ENCODE results near the gene PIGC.
"Not testable (repeated sequence)": the region's sequence is repeated elsewhere in the genome, so short reads cannot be mapped to it uniquely, and the experiment has no call there.

The PIGC gene

GRCh38 chr1:172465617-172466016 lies 21.7 kb upstream of the PIGC start:
- no peak for DNase-seq

- no peak for DNase-seq
These were observed 17.0 kb upstream of the PIGC start for GRCh38 chr1:172460887-172461315.

- DNase-seq: no peak
These were observed 16.3 kb upstream of the PIGC start for GRCh38 chr1:172460177-172460576.

- no peak for DNase-seq
These were observed 13.7 kb upstream of the PIGC start for GRCh38 chr1:172457479-172458130.

- DNase-seq: no peak
These were observed 12.5 kb upstream of the PIGC start for GRCh38 chr1:172456344-172456769.

- no peak for DNase-seq
These were observed 11.6 kb upstream of the PIGC start for GRCh38 chr1:172455451-172455850.

GRCh38 chr1:172453607-172454006 lies 9.7 kb upstream of the PIGC start:
- no peak for DNase-seq

GRCh38 chr1:172453153-172453545 lies 9.3 kb upstream of the PIGC start:
- DNase-seq: no peak

GRCh38 chr1:172452536-172453152 lies 8.8 kb upstream of the PIGC start:
- no peak for DNase-seq

- no peak for DNase-seq
These were observed 7.2 kb upstream of the PIGC start for GRCh38 chr1:172451002-172451443.

GRCh38 chr1:172450524-172450885 lies 6.6 kb upstream of the PIGC start:
- DNase-seq: no peak

- DNase-seq: peak; percentile 58
These were observed 6.0 kb upstream of the PIGC start for GRCh38 chr1:172449585-172450523.

GRCh38 chr1:172448995-172449584 lies 5.2 kb upstream of the PIGC start:
- no peak for DNase-seq

GRCh38 chr1:172447641-172448040 lies 3.8 kb upstream of the PIGC start:
- no peak for DNase-seq

- no peak for DNase-seq
These were observed 2.7 kb upstream of the PIGC start for GRCh38 chr1:172446547-172446946.

- DNase-seq: no peak
These were observed 865 bp downstream of the PIGC start for GRCh38 chr1:172442843-172443565.

- DNase-seq: no peak
These were observed 1.5 kb downstream of the PIGC start for GRCh38 chr1:172442404-172442803.

GRCh38 chr1:172437183-172437582 lies 6.7 kb downstream of the PIGC start:
- not testable (repeated sequence) for DNase-seq

- no peak for DNase-seq
These were observed 12.1 kb downstream of the PIGC start for GRCh38 chr1:172431721-172432192.

- DNase-seq: no peak
These were observed 12.7 kb downstream of the PIGC start for GRCh38 chr1:172431204-172431603.

GRCh38 chr1:172430128-172430454 lies 13.8 kb downstream of the PIGC start:
- DNase-seq: no peak

GRCh38 chr1:172429331-172430127 lies 14.3 kb downstream of the PIGC start:
- DNase-seq: no peak
